ENCODE results near the gene LTBP3.

The LTBP3 gene

DNA sequence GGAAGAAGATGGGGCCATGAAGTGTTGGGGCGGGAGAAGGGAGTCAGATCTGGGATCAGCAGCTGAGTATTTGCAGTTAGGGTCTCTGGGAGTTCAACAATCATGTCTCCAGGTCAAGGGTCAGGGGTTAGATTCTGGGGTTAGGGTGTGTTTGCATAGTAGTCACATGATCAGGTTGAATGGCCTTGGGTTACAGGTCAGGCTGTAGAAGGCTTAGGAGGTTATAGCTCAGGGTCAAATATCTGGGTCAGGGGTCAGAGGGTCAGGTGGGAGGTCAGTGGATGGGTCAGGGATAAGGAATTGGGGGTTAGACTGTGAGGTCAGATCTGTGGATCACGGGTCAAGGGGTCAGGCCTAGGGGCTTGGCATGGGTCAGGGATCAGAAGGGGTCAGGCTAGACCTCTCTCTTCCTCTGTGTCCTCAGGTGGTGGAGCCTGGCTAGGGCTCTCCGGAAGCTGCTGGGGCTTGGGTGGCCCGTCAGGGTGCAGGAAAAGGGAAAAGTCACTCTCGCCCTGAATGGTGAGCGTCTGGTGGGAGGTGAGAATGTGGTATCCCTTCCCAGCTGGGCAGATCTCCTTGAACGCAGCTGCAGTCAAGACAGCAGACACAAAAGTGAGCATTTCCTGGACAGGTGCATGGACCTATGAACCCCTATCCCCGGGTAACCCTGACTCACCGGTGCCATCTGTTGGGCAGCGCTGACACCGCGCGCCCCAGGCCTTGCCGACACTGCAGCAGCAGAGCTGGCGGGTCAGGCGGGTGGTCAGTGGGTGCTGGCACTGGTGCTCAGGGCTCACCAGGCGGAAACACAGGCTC is 6.4 kb downstream of the LTBP3 start:
- peaks cover 5 to 55% of the 10 kb centered on the region in 2 experiments; a peak in 2 of 3 replicates for H3K36me3 ChIP-seq (ENCODE audit: control insufficient read depth in 2 of 2, insufficient read depth in 1 of 2, low read length in 2 of 2)
- ChIA-PET POLR2A (interaction anchor here (0.5 to 2.7 kb wide), 9 partner anchors 11 to 477 kb away, joined by 3 to 9 read pairs (median 4); partner anchors contain the start of genes MALAT1, SCYL1 and ZNRD2), CTCF (interaction anchor here (0.5 to 4.3 kb wide), 23 partner anchors 9 to 881 kb away, joined by 3 to 53 read pairs (median 4); partner anchors contain the start of genes FAM89B, PCNX3 and ZNRD2)
- H3K9me3 ChIP-seq (ENCODE audit: control insufficient read depth, insufficient read depth, low read depth, low read length): no peaks in the 10 kb centered on the region
- no peak overlapping the region for H3K27ac ChIP-seq (ENCODE audit: extremely low read depth, low read depth, low read length)
- no peak overlapping the region for H3K4me3 ChIP-seq (ENCODE audit: low read depth, low read length)
- no peaks in the 10 kb centered on the region; the same call in 1 of the 2 replicates for H3K4me1 ChIP-seq (ENCODE audit: control insufficient read depth, insufficient read depth, low read length)
- TF ChIP-seq ZNF416 (tag by site-specific recombination; IDR thresholded peaks at IDR 0.05): no peak
- TF ChIP-seq KLF7 (tag by site-specific recombination; IDR thresholded peaks at IDR 0.05; ENCODE audit: borderline replicate concordance): 0 out of 2 replicates have a peak, but pooled peaks have one; percentile 18
- TF ChIP-seq, protein P1, sequence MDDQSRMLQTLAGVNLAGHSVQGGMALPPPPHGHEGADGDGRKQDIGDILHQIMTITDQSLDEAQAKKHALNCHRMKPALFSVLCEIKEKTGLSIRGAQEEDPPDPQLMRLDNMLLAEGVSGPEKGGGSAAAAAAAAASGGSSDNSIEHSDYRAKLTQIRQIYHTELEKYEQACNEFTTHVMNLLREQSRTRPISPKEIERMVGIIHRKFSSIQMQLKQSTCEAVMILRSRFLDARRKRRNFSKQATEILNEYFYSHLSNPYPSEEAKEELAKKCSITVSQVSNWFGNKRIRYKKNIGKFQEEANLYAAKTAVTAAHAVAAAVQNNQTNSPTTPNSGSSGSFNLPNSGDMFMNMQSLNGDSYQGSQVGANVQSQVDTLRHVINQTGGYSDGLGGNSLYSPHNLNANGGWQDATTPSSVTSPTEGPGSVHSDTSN (CRISPR knock-in tag; IDR thresholded peaks at IDR 0.05): no peak
- TF ChIP-seq ZNF146 (tag by site-specific recombination; IDR thresholded peaks at IDR 0.05): peak; percentile 24; the same call in 1 of the 2 replicates
- TF ChIP-seq ZNF341 (tag by site-specific recombination; IDR thresholded peaks at IDR 0.05; ENCODE audit: low read depth): no peak
- TF ChIP-seq ZNF629 (tag by site-specific recombination; IDR thresholded peaks at IDR 0.05): 0 out of 2 replicates have a peak, but pooled peaks have one; percentile 11
- TF ChIP-seq, protein P2, sequence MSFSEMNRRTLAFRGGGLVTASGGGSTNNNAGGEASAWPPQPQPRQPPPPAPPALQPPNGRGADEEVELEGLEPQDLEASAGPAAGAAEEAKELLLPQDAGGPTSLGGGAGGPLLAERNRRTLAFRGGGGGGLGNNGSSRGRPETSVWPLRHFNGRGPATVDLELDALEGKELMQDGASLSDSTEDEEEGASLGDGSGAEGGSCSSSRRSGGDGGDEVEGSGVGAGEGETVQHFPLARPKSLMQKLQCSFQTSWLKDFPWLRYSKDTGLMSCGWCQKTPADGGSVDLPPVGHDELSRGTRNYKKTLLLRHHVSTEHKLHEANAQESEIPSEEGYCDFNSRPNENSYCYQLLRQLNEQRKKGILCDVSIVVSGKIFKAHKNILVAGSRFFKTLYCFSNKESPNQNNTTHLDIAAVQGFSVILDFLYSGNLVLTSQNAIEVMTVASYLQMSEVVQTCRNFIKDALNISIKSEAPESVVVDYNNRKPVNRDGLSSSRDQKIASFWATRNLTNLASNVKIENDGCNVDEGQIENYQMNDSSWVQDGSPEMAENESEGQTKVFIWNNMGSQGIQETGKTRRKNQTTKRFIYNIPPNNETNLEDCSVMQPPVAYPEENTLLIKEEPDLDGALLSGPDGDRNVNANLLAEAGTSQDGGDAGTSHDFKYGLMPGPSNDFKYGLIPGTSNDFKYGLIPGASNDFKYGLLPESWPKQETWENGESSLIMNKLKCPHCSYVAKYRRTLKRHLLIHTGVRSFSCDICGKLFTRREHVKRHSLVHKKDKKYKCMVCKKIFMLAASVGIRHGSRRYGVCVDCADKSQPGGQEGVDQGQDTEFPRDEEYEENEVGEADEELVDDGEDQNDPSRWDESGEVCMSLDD (tag by site-specific recombination; IDR thresholded peaks at IDR 0.05): no peak
- TF ChIP-seq, protein P3, sequence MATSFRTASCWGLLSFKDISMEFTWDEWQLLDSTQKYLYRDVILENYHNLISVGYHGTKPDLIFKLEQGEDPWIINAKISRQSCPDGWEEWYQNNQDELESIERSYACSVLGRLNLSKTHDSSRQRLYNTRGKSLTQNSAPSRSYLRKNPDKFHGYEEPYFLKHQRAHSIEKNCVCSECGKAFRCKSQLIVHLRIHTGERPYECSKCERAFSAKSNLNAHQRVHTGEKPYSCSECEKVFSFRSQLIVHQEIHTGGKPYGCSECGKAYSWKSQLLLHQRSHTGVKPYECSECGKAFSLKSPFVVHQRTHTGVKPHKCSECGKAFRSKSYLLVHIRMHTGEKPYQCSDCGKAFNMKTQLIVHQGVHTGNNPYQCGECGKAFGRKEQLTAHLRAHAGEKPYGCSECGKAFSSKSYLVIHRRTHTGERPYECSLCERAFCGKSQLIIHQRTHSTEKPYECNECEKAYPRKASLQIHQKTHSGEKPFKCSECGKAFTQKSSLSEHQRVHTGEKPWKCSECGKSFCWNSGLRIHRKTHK (tag by site-specific recombination; IDR thresholded peaks at IDR 0.05): no peak
- no peak for TF ChIP-seq ZNF677 (tag by site-specific recombination; IDR thresholded peaks at IDR 0.05)
- TF ChIP-seq, protein P4, sequence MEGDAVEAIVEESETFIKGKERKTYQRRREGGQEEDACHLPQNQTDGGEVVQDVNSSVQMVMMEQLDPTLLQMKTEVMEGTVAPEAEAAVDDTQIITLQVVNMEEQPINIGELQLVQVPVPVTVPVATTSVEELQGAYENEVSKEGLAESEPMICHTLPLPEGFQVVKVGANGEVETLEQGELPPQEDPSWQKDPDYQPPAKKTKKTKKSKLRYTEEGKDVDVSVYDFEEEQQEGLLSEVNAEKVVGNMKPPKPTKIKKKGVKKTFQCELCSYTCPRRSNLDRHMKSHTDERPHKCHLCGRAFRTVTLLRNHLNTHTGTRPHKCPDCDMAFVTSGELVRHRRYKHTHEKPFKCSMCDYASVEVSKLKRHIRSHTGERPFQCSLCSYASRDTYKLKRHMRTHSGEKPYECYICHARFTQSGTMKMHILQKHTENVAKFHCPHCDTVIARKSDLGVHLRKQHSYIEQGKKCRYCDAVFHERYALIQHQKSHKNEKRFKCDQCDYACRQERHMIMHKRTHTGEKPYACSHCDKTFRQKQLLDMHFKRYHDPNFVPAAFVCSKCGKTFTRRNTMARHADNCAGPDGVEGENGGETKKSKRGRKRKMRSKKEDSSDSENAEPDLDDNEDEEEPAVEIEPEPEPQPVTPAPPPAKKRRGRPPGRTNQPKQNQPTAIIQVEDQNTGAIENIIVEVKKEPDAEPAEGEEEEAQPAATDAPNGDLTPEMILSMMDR (tag by site-specific recombination; IDR thresholded peaks at IDR 0.05): peak; percentile 48; the same call in 1 of the 2 replicates
- TF ChIP-seq, protein P5, sequence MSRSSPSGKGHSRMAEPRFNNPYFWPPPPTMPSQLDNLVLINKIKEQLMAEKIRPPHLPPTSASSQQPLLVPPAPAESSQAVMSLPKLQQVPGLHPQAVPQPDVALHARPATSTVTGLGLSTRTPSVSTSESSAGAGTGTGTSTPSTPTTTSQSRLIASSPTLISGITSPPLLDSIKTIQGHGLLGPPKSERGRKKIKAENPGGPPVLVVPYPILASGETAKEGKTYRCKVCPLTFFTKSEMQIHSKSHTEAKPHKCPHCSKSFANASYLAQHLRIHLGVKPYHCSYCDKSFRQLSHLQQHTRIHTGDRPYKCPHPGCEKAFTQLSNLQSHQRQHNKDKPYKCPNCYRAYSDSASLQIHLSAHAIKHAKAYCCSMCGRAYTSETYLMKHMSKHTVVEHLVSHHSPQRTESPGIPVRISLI (tag by site-specific recombination; IDR thresholded peaks at IDR 0.05): no peak
- TF ChIP-seq, protein P6, sequence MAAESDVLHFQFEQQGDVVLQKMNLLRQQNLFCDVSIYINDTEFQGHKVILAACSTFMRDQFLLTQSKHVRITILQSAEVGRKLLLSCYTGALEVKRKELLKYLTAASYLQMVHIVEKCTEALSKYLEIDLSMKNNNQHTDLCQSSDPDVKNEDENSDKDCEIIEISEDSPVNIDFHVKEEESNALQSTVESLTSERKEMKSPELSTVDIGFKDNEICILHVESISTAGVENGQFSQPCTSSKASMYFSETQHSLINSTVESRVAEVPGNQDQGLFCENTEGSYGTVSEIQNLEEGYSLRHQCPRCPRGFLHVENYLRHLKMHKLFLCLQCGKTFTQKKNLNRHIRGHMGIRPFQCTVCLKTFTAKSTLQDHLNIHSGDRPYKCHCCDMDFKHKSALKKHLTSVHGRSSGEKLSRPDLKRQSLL (tag by site-specific recombination; IDR thresholded peaks at IDR 0.05): no peak
- TF ChIP-seq MEIS1 (CRISPR knock-in tag; IDR thresholded peaks at IDR 0.05; ENCODE audit: borderline replicate concordance): no peak
- TF ChIP-seq ZEB2 (tag by site-specific recombination; IDR thresholded peaks at IDR 0.05): 0 out of 2 replicates have a peak, but pooled peaks have one; percentile 28
- no peak for TF ChIP-seq ZNF530 (tag by site-specific recombination; IDR thresholded peaks at IDR 0.05; ENCODE audit: low read depth)
- TF ChIP-seq ZNF707 (tag by site-specific recombination; IDR thresholded peaks at IDR 0.05): no peak
- TF ChIP-seq, protein P7, sequence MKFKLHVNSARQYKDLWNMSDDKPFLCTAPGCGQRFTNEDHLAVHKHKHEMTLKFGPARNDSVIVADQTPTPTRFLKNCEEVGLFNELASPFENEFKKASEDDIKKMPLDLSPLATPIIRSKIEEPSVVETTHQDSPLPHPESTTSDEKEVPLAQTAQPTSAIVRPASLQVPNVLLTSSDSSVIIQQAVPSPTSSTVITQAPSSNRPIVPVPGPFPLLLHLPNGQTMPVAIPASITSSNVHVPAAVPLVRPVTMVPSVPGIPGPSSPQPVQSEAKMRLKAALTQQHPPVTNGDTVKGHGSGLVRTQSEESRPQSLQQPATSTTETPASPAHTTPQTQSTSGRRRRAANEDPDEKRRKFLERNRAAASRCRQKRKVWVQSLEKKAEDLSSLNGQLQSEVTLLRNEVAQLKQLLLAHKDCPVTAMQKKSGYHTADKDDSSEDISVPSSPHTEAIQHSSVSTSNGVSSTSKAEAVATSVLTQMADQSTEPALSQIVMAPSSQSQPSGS (tag by site-specific recombination; IDR thresholded peaks at IDR 0.05; ENCODE audit: low read depth): no peak
- no peak for TF ChIP-seq ZNF658 (tag by site-specific recombination; IDR thresholded peaks at IDR 0.05)
- no peak for TF ChIP-seq OSR2 (tag by site-specific recombination; IDR thresholded peaks at IDR 0.05)
- TF ChIP-seq, protein P8, sequence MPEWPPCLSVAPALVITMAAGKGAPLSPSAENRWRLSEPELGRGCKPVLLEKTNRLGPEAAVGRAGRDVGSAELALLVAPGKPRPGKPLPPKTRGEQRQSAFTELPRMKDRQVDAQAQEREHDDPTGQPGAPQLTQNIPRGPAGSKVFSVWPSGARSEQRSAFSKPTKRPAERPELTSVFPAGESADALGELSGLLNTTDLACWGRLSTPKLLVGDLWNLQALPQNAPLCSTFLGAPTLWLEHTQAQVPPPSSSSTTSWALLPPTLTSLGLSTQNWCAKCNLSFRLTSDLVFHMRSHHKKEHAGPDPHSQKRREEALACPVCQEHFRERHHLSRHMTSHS (tag by site-specific recombination; IDR thresholded peaks at IDR 0.05): no peak
- no peak for TF ChIP-seq KLF9 (tag by site-specific recombination; IDR thresholded peaks at IDR 0.05; ENCODE audit: low read depth)
- TF ChIP-seq, protein P9, sequence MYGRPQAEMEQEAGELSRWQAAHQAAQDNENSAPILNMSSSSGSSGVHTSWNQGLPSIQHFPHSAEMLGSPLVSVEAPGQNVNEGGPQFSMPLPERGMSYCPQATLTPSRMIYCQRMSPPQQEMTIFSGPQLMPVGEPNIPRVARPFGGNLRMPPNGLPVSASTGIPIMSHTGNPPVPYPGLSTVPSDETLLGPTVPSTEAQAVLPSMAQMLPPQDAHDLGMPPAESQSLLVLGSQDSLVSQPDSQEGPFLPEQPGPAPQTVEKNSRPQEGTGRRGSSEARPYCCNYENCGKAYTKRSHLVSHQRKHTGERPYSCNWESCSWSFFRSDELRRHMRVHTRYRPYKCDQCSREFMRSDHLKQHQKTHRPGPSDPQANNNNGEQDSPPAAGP (tag by site-specific recombination; IDR thresholded peaks at IDR 0.05): no peak

Measured in HEK293 (cell line).